ENCODE data around the gene FBLL1. TPM values are rescaled to one million over a fixed set of nuclear protein-coding genes. Genes with fewer than 3 reads are reported as not detected.
A peak's percentile ranks its signal among the peaks of the same experiment; 100 is the strongest.

The FBLL1 gene
- total RNA-seq (2021; fragmentation: NEBNext Ultra II Directional; extraction: Animal tissue kit (Norgen Biotek cat#: 25700)) = 8.3 and 8.6 TPM in 2 replicates
- polyA plus RNA-seq (2011; rRNA removed) = 30.9 and 38.1 TPM in 2 replicates
- 22.5 TPM for polyA plus RNA-seq (2011; cell fraction: cytosol; rRNA removed)
- 26.5 TPM for polyA plus RNA-seq (2011; cell fraction: nucleus; rRNA removed)
- 7.7 to 13.0 TPM (median 10.7 TPM) in 4 replicates for polyA plus RNA-seq (2012, experiment 1 of 2)
- 10.8 TPM for polyA plus RNA-seq (2012, experiment 2 of 2)
- 7.1 TPM for polyA plus RNA-seq (2013, experiment 1 of 2)
- polyA plus RNA-seq (2013, experiment 2 of 2) = 7.0 TPM
- polyA minus RNA-seq (2011; rRNA and poly(A)+ RNA removed) = 6.5 and 7.8 TPM in 2 replicates
- 6.9 TPM for polyA minus RNA-seq (2011; cell fraction: cytosol; rRNA and poly(A)+ RNA removed)
- 7.8 TPM for polyA minus RNA-seq (2011; cell fraction: nucleus; rRNA and poly(A)+ RNA removed)
- long read RNA-seq, experiment 1, transcript FBLL1-201 (1 exons, 1,519 nt) = major isoform, 8 of 8 reads
- long read RNA-seq, experiment 1, partial matches to known transcripts = 0 of 8 reads
- long read RNA-seq, experiment 1, other reads (novel, unspliced or antisense) = 0 of 8 reads
- long read RNA-seq, experiment 2 = 0 reads

GRCh38 chr5:168528521-168529373, at the start of gene FBLL1:
Gene FBLL1 (plus strand): TSS chr5:168529305. CDS start chr5:168529505, 200 bp downstream.
- Histone ChIP-seq H2BK120ac (replicated peaks; ENCODE audit: low read depth, low read length) (no peak within 1 kb of the TSS), H3K4me2 (ENCODE audit: insufficient read depth in 1 of 2, low read depth in 2 of 2, low read length in 2 of 2) (peak within 1 kb of the TSS; percentile 59 to 95), H3K79me1 (ENCODE audit: low read depth, low read length) (no peaks in the 10 kb centered on the region), H3K27me3 (replicated peaks in 1 of 4; ENCODE audit: control insufficient read depth in 3 of 4, extremely low read depth in 1 of 4, insufficient read depth in 3 of 4, low read length in 3 of 4) (peaks cover 4 to 12% (median 11%) of the 10 kb centered on the region in 4 experiments), H2BK15ac (ENCODE audit: low read length) (peak within 1 kb of the TSS; percentile 84; the same call in 1 of the 2 replicates), H2BK5ac (ENCODE audit: low read depth, low read length) (no peak within 1 kb of the TSS; the same call in 1 of the 2 replicates), H3K27ac (ENCODE audit: low read depth, low read length) (no peak within 1 kb of the TSS), H3K36me3 (ENCODE audit: control insufficient read depth in 2 of 4, insufficient read depth in 4 of 4, low read length in 3 of 4) (peaks cover 0 to 3% (median 0%) of the 10 kb centered on the region in 4 experiments; a peak in 1 of 8 replicates), H4K20me1 (replicated peaks in 1 of 2; ENCODE audit: control insufficient read depth in 1 of 2, insufficient read depth in 2 of 2, low read length in 2 of 2) (peaks cover 0 to 3% of the 10 kb centered on the region in 2 experiments), H3K79me2 (ENCODE audit: control insufficient read depth in 1 of 2, insufficient read depth in 2 of 2, low read length in 2 of 2) (no peaks in the 10 kb centered on the region), H3K9me3 (ENCODE audit: insufficient read depth in 2 of 2, low read depth in 1 of 2, low read length in 1 of 2) (peaks cover 0 to 5% of the 10 kb centered on the region in 2 experiments; a peak in 1 of 4 replicates), H3K23me2 (ENCODE audit: low read depth, low read length) (peaks cover 7% of the 10 kb centered on the region), H3K4me1 (replicated peaks in 1 of 4; ENCODE audit: control insufficient read depth in 3 of 4, insufficient read depth in 4 of 4, low read length in 3 of 4) (peaks cover 0 to 11% (median 10%) of the 10 kb centered on the region in 4 experiments; a peak in 6 of 7 replicates), H3K56ac (replicated peaks; ENCODE audit: insufficient read length, low read depth, low read length) (no peak within 1 kb of the TSS), H2AFZ (ENCODE audit: low read length) (peak within 1 kb of the TSS; percentile 88; the same call in 1 of the 2 replicates), H4K8ac (ENCODE audit: extremely low read depth, insufficient read depth, low read length) (peak within 1 kb of the TSS; percentile 83), H3K4me3 (ENCODE audit: extremely low read depth in 1 of 4, insufficient read depth in 2 of 4, low read depth in 3 of 4, low read length in 4 of 4) (peak within 1 kb of the TSS; percentile 44 to 60 (median 55)), H3K18ac (ENCODE audit: extremely low read depth, low read length) (peak within 1 kb of the TSS; percentile 51; the same call in 1 of the 2 replicates), H3K23ac (ENCODE audit: insufficient read length) (no peak within 1 kb of the TSS), H2BK12ac (ENCODE audit: low read depth, low read length) (peak within 1 kb of the TSS; percentile 45; the same call in 1 of the 2 replicates), H3K4ac (replicated peaks; ENCODE audit: insufficient read length, low read depth, low read length) (peak within 1 kb of the TSS; percentile 12), H3K9ac (replicated peaks in 1 of 4; ENCODE audit: extremely low read depth in 1 of 4, low read depth in 3 of 4, low read length in 3 of 4) (no peak within 1 kb of the TSS; a peak in 2 of 7 replicates), H2BK20ac (ENCODE audit: low read length) (no peak within 1 kb of the TSS), H2AK5ac (ENCODE audit: low read depth, low read length) (no peak within 1 kb of the TSS), H3K14ac (ENCODE audit: insufficient read length) (no peak within 1 kb of the TSS), H4K91ac (replicated peaks; ENCODE audit: insufficient read length, low read length) (peak within 1 kb of the TSS; percentile 44), H4K5ac (ENCODE audit: insufficient read length, low read depth, low read length) (no peak within 1 kb of the TSS)
- CTCF ChIA-PET (ENCODE audit: partially characterized antibody) = no interaction called here
- FAIRE-seq (no peak), DNase-seq (ENCODE audit: low read depth in 1 of 2, low spot score in 2 of 2) (peak in 1 of 2 experiments; percentile 89)
- 28% methylated on average over 21 of the region's 38 CpGs; no CpG with 5 or more reads in 1 of the 2 experiments for WGBS, 2 experiments (ENCODE audit: extremely low coverage in 1 of 2, insufficient coverage in 1 of 2, insufficient read length in 1 of 2, insufficient replicate concordance in 2 of 2, low coverage in 1 of 2, low lambda C conversion rate in 2 of 2, missing lambda C conversion rate in 1 of 2)
- POLR2A ChIA-PET (ENCODE audit: partially characterized antibody) = interaction anchor here (0.8 to 1.0 kb wide), 2 partner anchors 8 to 9 kb away, joined by 3 to 4 read pairs; no protein-coding TSS in a partner anchor
- TF ChIP-seq MAFK (IDR thresholded peaks at IDR 0.05; ENCODE audit: low read depth, low read length) = no peak
- TF ChIP-seq NRF1 (IDR thresholded peaks at IDR 0.05; ENCODE audit: low read depth, low read length) = no peak
- TF ChIP-seq, protein P1, sequence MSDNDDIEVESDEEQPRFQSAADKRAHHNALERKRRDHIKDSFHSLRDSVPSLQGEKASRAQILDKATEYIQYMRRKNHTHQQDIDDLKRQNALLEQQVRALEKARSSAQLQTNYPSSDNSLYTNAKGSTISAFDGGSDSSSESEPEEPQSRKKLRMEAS (IDR thresholded peaks at IDR 0.05) = peak; percentile 94
